CD4-positive, alpha-beta T cell treated with Interleukin-6 at 100 ng/mL for 8 hours (primary cell): ENCODE data around the gene TRIM67.
"Not testable (repeated sequence)": the region's sequence is repeated elsewhere in the genome, so short reads cannot be mapped to it uniquely, and the experiment has no call there.

Experiments
- DNase-seq: peaks from one replicate; pipeline ENCODE4 v3.0.0-alpha.2; 2020; ENCODE audit warnings: mixed read lengths, low spot score

TRIM67 gene

GRCh38 chr1:231158141-231158540 lies 3.7 kb upstream of the TRIM67 start:
- DNase-seq: not testable (repeated sequence)

- DNase-seq: no peak
Measured at GRCh38 chr1:231159202-231159962, 2.5 kb upstream of the TRIM67 start.

DNA sequence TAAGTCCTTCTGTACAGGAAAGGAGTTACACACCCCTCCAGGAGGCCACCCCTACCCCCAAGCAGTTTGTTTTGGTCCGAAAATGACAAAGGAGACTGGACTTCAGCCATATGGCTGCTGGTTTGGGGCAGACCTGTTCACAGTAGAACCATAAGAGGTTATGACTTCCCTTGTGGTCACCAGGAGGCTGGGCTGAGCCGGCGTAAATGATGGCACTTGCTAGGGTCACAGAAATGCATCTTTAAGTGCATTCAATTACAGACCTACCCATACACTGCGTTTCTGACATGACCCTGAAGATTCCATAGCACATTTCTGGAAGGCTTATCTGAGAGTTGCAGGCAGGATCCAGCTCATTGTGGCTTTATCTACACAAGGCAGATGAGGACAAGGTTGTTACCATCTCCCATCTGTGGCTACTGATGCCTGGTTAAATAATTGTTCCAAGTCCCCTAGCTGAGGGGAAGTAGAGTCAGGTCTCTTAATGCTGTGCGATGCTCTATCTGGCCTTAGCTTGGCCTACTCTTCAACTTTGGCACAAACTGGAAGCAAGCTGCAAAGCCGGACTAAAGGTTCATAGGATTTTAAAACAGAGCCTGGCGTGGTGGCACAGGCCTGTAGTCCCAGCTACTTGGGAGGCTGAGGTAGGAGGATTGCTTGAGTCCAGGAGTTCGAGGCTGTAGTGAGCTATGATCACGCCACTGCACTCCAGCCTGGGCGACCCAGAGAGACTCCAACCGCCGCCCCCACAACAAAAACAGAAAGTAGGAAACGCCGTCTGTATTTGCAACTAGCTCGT lies 1.7 kb upstream of the TRIM67 start:
- DNase-seq: no peak

- DNase-seq: no peak
Measured at GRCh38 chr1:231160895-231161666, 777 bp upstream of the TRIM67 start.

DNA sequence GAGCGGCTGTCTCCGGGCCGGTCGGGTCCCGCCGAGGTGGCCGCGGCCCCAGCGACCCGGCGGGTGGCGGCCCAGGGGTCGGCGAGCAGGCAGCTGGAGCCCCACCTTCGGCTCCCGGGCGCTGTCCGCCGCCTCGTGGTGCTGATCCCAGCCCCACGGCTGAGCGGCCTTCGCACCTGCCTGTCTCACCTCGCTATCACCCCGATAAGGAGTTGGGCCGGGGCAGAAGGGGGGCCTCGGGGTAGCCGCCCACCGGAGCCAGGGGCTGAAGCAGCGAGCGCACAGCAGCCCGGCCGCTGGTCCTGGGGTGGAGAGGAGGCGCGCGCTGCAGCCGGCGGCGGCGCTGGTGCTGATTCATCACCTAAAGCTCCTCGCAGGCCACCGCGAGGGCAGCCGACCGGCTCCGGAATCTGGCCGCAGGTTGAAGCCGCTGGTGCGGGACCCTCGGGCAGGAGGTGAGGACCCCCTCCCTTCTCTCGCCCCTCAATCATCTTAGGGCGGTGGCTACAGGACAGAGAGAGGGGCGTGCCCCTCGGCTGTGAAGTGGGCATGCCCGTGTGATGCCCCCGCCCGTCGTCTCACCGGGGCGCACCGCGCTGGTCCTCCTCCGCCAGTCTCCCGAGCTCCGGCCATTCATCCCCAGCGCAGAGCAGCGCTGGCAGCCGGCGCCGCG lies 575 bp downstream of the TRIM67 start:
- no peak for DNase-seq

DNA sequence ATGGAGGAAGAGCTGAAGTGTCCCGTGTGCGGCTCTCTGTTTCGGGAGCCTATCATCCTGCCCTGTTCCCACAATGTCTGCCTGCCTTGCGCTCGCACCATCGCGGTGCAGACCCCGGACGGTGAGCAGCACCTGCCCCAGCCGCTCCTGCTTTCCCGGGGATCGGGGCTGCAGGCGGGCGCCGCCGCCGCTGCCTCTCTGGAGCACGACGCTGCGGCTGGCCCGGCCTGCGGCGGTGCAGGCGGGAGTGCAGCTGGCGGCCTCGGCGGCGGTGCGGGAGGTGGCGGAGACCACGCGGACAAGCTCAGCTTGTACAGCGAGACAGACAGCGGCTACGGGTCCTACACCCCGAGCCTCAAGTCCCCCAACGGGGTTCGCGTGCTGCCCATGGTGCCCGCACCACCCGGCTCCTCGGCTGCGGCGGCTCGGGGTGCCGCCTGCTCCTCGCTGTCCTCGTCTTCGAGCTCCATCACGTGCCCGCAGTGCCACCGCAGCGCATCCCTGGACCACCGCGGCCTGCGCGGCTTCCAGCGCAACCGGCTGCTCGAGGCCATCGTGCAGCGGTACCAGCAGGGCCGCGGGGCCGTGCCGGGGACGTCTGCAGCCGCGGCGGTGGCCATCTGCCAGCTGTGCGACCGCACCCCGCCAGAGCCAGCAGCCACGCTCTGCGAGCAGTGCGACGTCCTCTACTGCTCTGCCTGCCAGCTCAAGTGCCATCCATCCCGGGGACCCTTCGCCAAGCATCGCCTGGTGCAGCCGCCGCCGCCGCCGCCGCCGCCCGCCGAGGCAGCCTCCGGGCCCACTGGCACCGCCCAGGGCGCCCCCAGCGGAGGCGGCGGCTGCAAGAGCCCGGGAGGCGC lies 1.3 kb downstream of the TRIM67 start:
- no peak for DNase-seq

DNA sequence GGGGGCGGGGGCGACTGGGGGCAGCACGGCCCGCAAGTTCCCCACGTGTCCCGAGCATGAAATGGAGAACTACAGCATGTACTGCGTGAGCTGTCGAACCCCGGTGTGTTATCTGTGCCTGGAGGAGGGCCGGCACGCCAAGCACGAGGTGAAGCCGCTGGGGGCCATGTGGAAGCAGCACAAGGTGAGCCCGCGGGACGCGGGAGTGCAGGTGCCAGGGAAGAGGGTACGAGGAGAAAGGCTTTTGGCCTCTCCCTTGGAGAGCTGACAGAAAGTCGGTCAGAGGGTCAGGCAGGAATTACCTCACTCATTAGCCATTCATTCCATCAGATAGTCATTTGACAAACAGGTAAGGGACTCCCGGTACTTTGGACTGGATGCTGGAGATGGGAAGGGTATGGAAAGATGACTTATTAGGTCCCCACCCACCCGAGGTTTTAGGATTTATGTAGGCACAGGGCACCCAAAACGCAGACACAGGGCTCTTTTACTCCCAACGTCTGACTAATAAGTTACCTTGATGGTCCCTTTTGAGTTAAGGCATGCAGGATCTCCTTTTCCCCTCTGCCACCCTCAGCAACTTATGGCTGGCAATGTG lies 2.1 kb downstream of the TRIM67 start:
- no peak for DNase-seq

GRCh38 chr1:231165371-231165770 lies 3.5 kb downstream of the TRIM67 start:
- no peak for DNase-seq

DNA sequence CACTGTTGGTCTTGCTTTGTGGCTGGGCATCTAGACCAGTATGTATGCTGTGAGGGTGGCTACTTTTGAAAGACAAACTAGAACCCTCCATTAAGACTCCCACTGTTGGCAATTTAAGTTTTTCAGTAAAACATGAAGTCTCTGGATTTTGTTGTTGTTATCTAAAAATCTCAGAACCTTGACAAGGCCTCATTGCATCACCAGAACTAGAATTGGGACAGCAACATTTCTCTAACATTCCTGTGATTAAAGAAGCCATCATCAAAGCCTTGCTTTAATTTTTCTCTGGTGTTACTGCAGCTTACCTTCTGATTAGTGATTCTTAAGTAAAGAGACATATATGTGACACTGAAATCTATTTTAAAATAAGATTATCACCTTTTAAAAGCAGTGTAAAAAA lies 4.5 kb downstream of the TRIM67 start:
- no peak for DNase-seq

- no peak for DNase-seq
Measured at GRCh38 chr1:231170875-231171274, 9.0 kb downstream of the TRIM67 start.

GRCh38 chr1:231171623-231172197 lies 9.9 kb downstream of the TRIM67 start:
- DNase-seq: no peak

DNA sequence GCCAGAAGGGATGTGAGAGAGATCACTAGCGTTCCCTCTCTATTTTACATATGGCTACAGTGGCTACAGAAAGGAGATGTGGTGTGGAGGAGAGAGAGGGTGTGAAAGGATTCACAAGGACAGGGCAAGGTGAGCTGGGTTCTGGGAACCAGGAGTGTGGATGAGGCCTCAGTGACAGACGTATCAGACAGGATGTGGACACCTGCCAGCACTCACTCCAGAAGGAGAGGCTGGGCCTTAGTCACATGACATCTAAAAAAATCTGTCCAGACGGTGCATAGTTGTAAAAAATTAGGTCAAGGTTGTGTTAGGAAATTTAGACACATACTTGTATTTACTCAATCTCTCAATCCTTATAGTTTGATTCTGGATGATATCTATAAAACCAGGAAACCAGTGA lies 10.6 kb downstream of the TRIM67 start:
- no peak for DNase-seq

DNA sequence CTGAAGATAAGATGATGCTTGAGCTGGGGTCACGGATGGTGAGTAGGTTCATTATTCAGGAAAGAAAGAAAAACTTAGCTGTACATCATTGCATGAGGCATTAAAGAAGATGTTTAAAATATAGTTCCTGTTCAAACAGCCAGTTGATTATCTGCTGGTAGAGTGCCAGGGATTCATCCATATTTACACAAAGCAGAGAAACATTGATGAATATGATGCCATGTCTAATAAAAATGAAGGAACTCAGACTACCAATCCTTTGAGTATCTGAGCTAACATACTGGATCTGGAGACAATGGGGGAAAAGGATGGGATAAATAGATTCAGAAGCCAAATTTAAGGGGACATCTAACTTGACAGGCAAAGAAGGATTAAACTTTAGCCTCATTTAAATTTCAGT lies 14.6 kb downstream of the TRIM67 start:
- DNase-seq: no peak

GRCh38 chr1:231177226-231177625 lies 15.4 kb downstream of the TRIM67 start:
- DNase-seq: no peak

DNA sequence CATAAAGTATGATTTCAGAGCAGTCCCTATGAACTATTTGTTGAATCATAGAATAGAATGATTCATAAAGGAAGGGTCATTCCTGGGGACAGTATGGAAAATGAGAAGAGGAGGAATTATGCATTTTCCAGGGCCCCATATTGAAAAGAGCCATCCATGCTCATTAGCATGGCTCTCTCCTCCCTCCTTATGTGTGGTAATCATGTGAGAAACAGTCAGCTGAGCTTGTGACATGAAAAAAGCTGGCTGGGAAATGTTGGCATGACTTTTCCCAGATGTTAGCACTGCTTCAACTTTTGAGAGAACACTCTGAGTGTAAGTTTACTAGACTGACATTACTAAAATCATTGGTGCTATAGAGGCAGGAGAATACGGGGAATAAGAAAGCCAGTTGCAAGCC lies 16.1 kb downstream of the TRIM67 start:
- DNase-seq: no peak

GRCh38 chr1:231178970-231179369 lies 17.1 kb downstream of the TRIM67 start:
- DNase-seq: no peak

- DNase-seq: no peak
Measured at GRCh38 chr1:231180034-231180433, 18.2 kb downstream of the TRIM67 start.

- DNase-seq: no peak
Measured at GRCh38 chr1:231181271-231181670, 19.4 kb downstream of the TRIM67 start.

DNA sequence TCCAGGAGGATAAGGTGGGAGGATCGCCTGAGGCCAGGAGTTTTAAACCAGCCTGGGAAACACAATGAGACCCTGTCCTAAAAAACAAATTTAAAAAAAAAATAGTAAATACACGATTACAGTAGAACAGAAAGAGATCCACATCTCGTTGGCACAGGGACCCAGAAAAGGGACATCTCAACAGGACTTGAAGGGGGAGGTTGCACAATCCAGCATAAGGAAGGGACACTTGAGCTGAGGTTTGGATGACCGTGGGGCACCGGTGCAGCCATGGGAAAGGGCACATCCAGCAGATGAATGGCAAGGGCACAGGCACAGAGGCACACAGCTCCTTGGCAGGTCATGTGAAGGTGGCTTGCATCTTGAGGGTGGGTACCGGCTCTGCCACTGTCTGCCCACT lies 20.5 kb downstream of the TRIM67 start:
- no peak for DNase-seq
